ENCODE data around the gene TATDN2.
A peak's percentile ranks its signal among the peaks of the same experiment; 100 is the strongest.
"Not testable (repeated sequence)": the region's sequence is repeated elsewhere in the genome, so short reads cannot be mapped to it uniquely, and the experiment has no call there.

The TATDN2 gene

GRCh38 chr3:10235551-10235950, 12.7 kb upstream of the TATDN2 start:
- DNase-seq = no peak

- DNase-seq = peak; percentile 16
Measured at GRCh38 chr3:10238345-10239183, 9.7 kb upstream of the TATDN2 start.

- DNase-seq = no peak
Measured at GRCh38 chr3:10240799-10241198, 7.5 kb upstream of the TATDN2 start.

GRCh38 chr3:10242182-10243065, 5.8 kb upstream of the TATDN2 start:
- DNase-seq = peak; percentile 57

GRCh38 chr3:10244009-10244408, 4.2 kb upstream of the TATDN2 start:
- no peak for DNase-seq

- DNase-seq = no peak
Measured at GRCh38 chr3:10245081-10245712, 3.1 kb upstream of the TATDN2 start.

GRCh38 chr3:10247679-10248183, 528 bp upstream of the TATDN2 start:
- no peak for DNase-seq

- DNase-seq = peak; percentile 62
Measured at GRCh38 chr3:10248984-10249748, 907 bp downstream of the TATDN2 start.

- no peak for DNase-seq
Measured at GRCh38 chr3:10249833-10250232, 1.6 kb downstream of the TATDN2 start.

- no peak for DNase-seq
Measured at GRCh38 chr3:10251006-10251405, 2.7 kb downstream of the TATDN2 start.

GRCh38 chr3:10253731-10254130, 5.5 kb downstream of the TATDN2 start:
- no peak for DNase-seq

GRCh38 chr3:10255835-10256234, 7.6 kb downstream of the TATDN2 start:
- no peak for DNase-seq

- no peak for DNase-seq
Measured at GRCh38 chr3:10259036-10259435, 10.8 kb downstream of the TATDN2 start.

- DNase-seq = no peak
Measured at GRCh38 chr3:10259798-10260197, 11.5 kb downstream of the TATDN2 start.

- no peak for DNase-seq
Measured at GRCh38 chr3:10260211-10260701, 12.0 kb downstream of the TATDN2 start.

GRCh38 chr3:10262027-10262426, 13.8 kb downstream of the TATDN2 start:
- no peak for DNase-seq

GRCh38 chr3:10263646-10264363, 15.5 kb downstream of the TATDN2 start:
- peak; percentile 75 for DNase-seq

GRCh38 chr3:10265833-10266232, 17.6 kb downstream of the TATDN2 start:
- DNase-seq = no peak

- not testable (repeated sequence) for DNase-seq
Measured at GRCh38 chr3:10266936-10267335, 18.7 kb downstream of the TATDN2 start.

GRCh38 chr3:10268116-10268515, 19.9 kb downstream of the TATDN2 start:
- DNase-seq = no peak

GRCh38 chr3:10268930-10269329, 20.7 kb downstream of the TATDN2 start:
- no peak for DNase-seq

GRCh38 chr3:10269443-10269842, 21.2 kb downstream of the TATDN2 start:
- no peak for DNase-seq

All from stimulated activated CD4-positive, alpha-beta T cell treated with anti-CD3 and anti-CD28 coated beads, Interleukin-4, amount 100 ng/mL, for 1 hour (primary cell).